ENCODE data around the gene EMP2. TPM values are rescaled to one million over a fixed set of nuclear protein-coding genes. Genes with fewer than 3 reads are reported as not detected.

Gene EMP2
- total and polyA plus RNA-seq, 8 donors = 10.7 to 60.9 (median 38.8) TPM

- H3K27ac ChIP-seq = peak overlapping the region in 2 of 5 donors; percentile 2 to 34
- TF ChIP-seq POLR2AphosphoS5 (IDR thresholded peaks at IDR 0.05) (no peak), EP300 (IDR thresholded peaks at IDR 0.05) (no peak), POLR2A (IDR thresholded peaks at IDR 0.05) (no peak), CTCF (IDR thresholded peaks at IDR 0.05) (no peak)
- intact Hi-C loops (cut with DNase I; ENCODE audit: low total_unique reads) = no loop called here
- no peak overlapping the region for H3K4me3 ChIP-seq
- 58 to 82% (median 76%) methylated on average over 7 of the region's 7 CpGs for WGBS, 5 donors
- H3K36me3 ChIP-seq = peaks cover 40 to 98% (median 92%) of the 10 kb centered on the region in 4 donors
- peak in 1 of 2 donors; percentile 59 for DNase-seq
- no peaks in the 10 kb centered on the region for H3K27me3 ChIP-seq
- peaks cover 0 to 4% (median 0%) of the 10 kb centered on the region in 4 donors for H3K4me1 ChIP-seq
- H3K9me3 ChIP-seq = no peaks in the 10 kb centered on the region
Observed at GRCh38 chr16:10541366-10541765, 39.0 kb downstream of the EMP2 start.

GRCh38 chr16:10539793-10540192 lies 40.6 kb downstream of the EMP2 start:
- Histone ChIP-seq H3K4me3 (no peak overlapping the region), H3K4me1 (peaks cover 0 to 4% (median 0%) of the 10 kb centered on the region in 4 donors), H3K9me3 (no peaks in the 10 kb centered on the region), H3K27ac (no peak overlapping the region), H3K36me3 (peaks cover 32 to 98% (median 92%) of the 10 kb centered on the region in 4 donors), H3K27me3 (no peaks in the 10 kb centered on the region)
- WGBS, 5 donors = 93 to 96% (median 96%) methylated on average over 5 of the region's 5 CpGs
- TF ChIP-seq POLR2AphosphoS5 (IDR thresholded peaks at IDR 0.05) (no peak), POLR2A (IDR thresholded peaks at IDR 0.05) (no peak), CTCF (IDR thresholded peaks at IDR 0.05) (no peak), EP300 (IDR thresholded peaks at IDR 0.05) (no peak)
- intact Hi-C loops (cut with DNase I; ENCODE audit: low total_unique reads) = no loop called here
- DNase-seq = no peak

GRCh38 chr16:10539236-10539635 lies 41.2 kb downstream of the EMP2 start:
- no peak overlapping the region for H3K4me3 ChIP-seq
- WGBS, 5 donors = 58 to 74% (median 66%) methylated on average over 8 of the region's 8 CpGs

GRCh38 chr16:10538583-10538982 lies 41.8 kb downstream of the EMP2 start:
- Histone ChIP-seq H3K4me1 (peaks cover 0 to 4% (median 2%) of the 10 kb centered on the region in 4 donors), H3K36me3 (peaks cover 29 to 95% (median 92%) of the 10 kb centered on the region in 4 donors), H3K4me3 (no peak overlapping the region), H3K9me3 (no peaks in the 10 kb centered on the region), H3K27ac (no peak overlapping the region), H3K27me3 (no peaks in the 10 kb centered on the region)
- TF ChIP-seq EP300 (IDR thresholded peaks at IDR 0.05) (no peak), CTCF (IDR thresholded peaks at IDR 0.05) (no peak), POLR2A (IDR thresholded peaks at IDR 0.05) (no peak), POLR2AphosphoS5 (IDR thresholded peaks at IDR 0.05) (no peak)
- intact Hi-C loops (cut with DNase I; ENCODE audit: low total_unique reads) = no loop called here
- 75 to 96% (median 93%) methylated on average over 1 to 2 of the region's 2 CpGs for WGBS, 5 donors
- DNase-seq = no peak

More at GRCh38 chr16:10539236-10539635, 41.2 kb downstream of the EMP2 start:
- no peaks in the 10 kb centered on the region for H3K27me3 ChIP-seq
- no peaks in the 10 kb centered on the region for H3K9me3 ChIP-seq
- H3K4me1 ChIP-seq = peaks cover 0 to 4% (median 0%) of the 10 kb centered on the region in 4 donors
- intact Hi-C loops (cut with DNase I; ENCODE audit: low total_unique reads) = no loop called here
- H3K27ac ChIP-seq = no peak overlapping the region
- TF ChIP-seq POLR2AphosphoS5 (IDR thresholded peaks at IDR 0.05) (no peak), EP300 (IDR thresholded peaks at IDR 0.05) (no peak), POLR2A (IDR thresholded peaks at IDR 0.05) (no peak), CTCF (IDR thresholded peaks at IDR 0.05) (no peak)
- H3K36me3 ChIP-seq = peaks cover 32 to 98% (median 92%) of the 10 kb centered on the region in 4 donors
- DNase-seq = peak in 1 of 2 donors; percentile 84
